H1 (cell line): ENCODE results near the gene GSAP. TPM values are rescaled to one million over a fixed set of nuclear protein-coding genes. Genes with fewer than 3 reads are reported as not detected.

Experiments
- CTCF ChIA-PET: fragments of 300-600 bp; sonication (Branson Sonifier 250); formaldehyde crosslinking; loops from one replicate; lab custom pipeline; 2021; ENCODE audit not compliant: partially characterized antibody; lab: Charles Lee
- POLR2A ChIA-PET: fragments of 300-600 bp; sonication (Branson Sonifier 250); formaldehyde crosslinking; loops from one replicate; lab custom pipeline; 2021; ENCODE audit warnings: inconsistent platforms; ENCODE audit not compliant: partially characterized antibody; lab: Charles Lee
- DNase-seq, 2 experiments: peaks; one replicate each; pipeline versions ENCODE4 v3.0.0 to v3.0.0-alpha.2; 2010 to 2022; ENCODE audit warnings: low spot score in 2 of 2, low read depth in 1 of 2, mixed read lengths in 1 of 2
- FAIRE-seq: peaks from 2 replicates; lab custom pipeline; 2011; peaks lifted over from hg19 to GRCh38; lab: Jason Lieb, UNC
- H2AFZ ChIP-seq: 2 replicates; pipeline ENCODE4 v1.8.1; 2012; ENCODE audit warnings: low read length, inconsistent platforms
- H2AK5ac ChIP-seq: 2 replicates; pipeline ENCODE4 v1.6.1; 2013; ENCODE audit warnings: low read depth, low read length
- H2BK120ac ChIP-seq: replicated peaks from 2 replicates; pipeline ENCODE3; 2013; ENCODE audit warnings: low read depth, low read length, inconsistent platforms
- H2BK12ac ChIP-seq: 2 replicates; pipeline ENCODE4 v1.6.1; 2013; ENCODE audit warnings: low read depth, low read length
- H2BK15ac ChIP-seq: 2 replicates; pipeline ENCODE4 v1.6.1; 2013; ENCODE audit warnings: low read length
- H2BK20ac ChIP-seq: 2 replicates; pipeline ENCODE4 v1.6.1; 2013; ENCODE audit warnings: low read length
- H2BK5ac ChIP-seq: 2 replicates; pipeline ENCODE4 v1.6.1; 2013; ENCODE audit warnings: low read depth, low read length
- H3K14ac ChIP-seq: 2 replicates; pipeline ENCODE4 v1.6.1; 2013; ENCODE audit warnings: inconsistent platforms; ENCODE audit not compliant: insufficient read length
- H3K18ac ChIP-seq: 2 replicates; pipeline ENCODE4 v1.6.1; 2013; ENCODE audit warnings: low read length; ENCODE audit errors: extremely low read depth
- H3K23ac ChIP-seq: 2 replicates; pipeline ENCODE4 v1.6.1; 2013; ENCODE audit warnings: inconsistent platforms; ENCODE audit not compliant: insufficient read length
- H3K23me2 ChIP-seq: 2 replicates; pipeline ENCODE4 v1.6.1; 2013; ENCODE audit warnings: low read depth, low read length
- H3K27ac ChIP-seq: 2 replicates; pipeline ENCODE4 v1.6.1; 2011; ENCODE audit warnings: low read depth, low read length, inconsistent platforms
- H3K27me3 ChIP-seq, 4 experiments: replicated peaks in 1 of 4; 1 replicate in 1 of 4; 2 replicates in 3 of 4; pipeline versions ENCODE4 v1.6.1 to v1.8.1; 2011 to 2013; ENCODE audit warnings: low read length in 3 of 4, mild to moderate bottlenecking in 3 of 4, inconsistent platforms in 2 of 4, mixed read lengths in 2 of 4, moderate library complexity in 1 of 4; ENCODE audit not compliant: control insufficient read depth in 3 of 4, insufficient read depth in 3 of 4; ENCODE audit errors: extremely low read depth in 1 of 4
- H3K36me3 ChIP-seq, 4 experiments: 2 replicates each; pipeline versions ENCODE4 v1.6.1 to v1.8.1; 2011 to 2013; ENCODE audit warnings: mild to moderate bottlenecking in 4 of 4, low read length in 3 of 4, moderate library complexity in 2 of 4, control low read depth in 1 of 4, inconsistent platforms in 1 of 4; ENCODE audit not compliant: insufficient read depth in 4 of 4, control insufficient read depth in 2 of 4
- H3K4ac ChIP-seq: replicated peaks from 2 replicates; pipeline ENCODE3; 2013; ENCODE audit warnings: low read length, low read depth, mixed read lengths, inconsistent platforms; ENCODE audit not compliant: insufficient read length
- H3K4me1 ChIP-seq, 4 experiments: replicated peaks in 1 of 4; 1 replicate in 1 of 4; 2 replicates in 3 of 4; pipeline versions ENCODE4 v1.6.1 to v1.8.1; 2011 to 2013; ENCODE audit warnings: low read length in 3 of 4, inconsistent platforms in 2 of 4, mixed read lengths in 1 of 4; ENCODE audit not compliant: insufficient read depth in 4 of 4, control insufficient read depth in 3 of 4
- H3K4me2 ChIP-seq, 2 experiments: 2 replicates each; pipeline versions ENCODE4 v1.6.1 to v1.8.1; 2011 to 2013; ENCODE audit warnings: low read depth in 2 of 2, low read length in 2 of 2, control low read depth in 1 of 2, inconsistent platforms in 1 of 2, mild to moderate bottlenecking in 1 of 2; ENCODE audit not compliant: insufficient read depth in 1 of 2
- H3K4me3 ChIP-seq, 4 experiments: fragments of 200-600, 300-600 bp in 1 of 4; sonication (generic), shearing (Covaris generic), sonication (Bioruptor Twin) in 1 of 4; 2 replicates each; pipeline versions ENCODE4 v1.5.1 to v1.8.1; 2011 to 2016; ENCODE audit warnings: low read length in 4 of 4, low read depth in 3 of 4, control low read depth in 2 of 4, inconsistent platforms in 2 of 4, mild to moderate bottlenecking in 2 of 4, mixed read lengths in 1 of 4, moderate library complexity in 1 of 4; ENCODE audit not compliant: insufficient read depth in 2 of 4; ENCODE audit errors: extremely low read depth in 1 of 4
- H3K56ac ChIP-seq: replicated peaks from 2 replicates; pipeline ENCODE3; 2013; ENCODE audit warnings: low read depth, mild to moderate bottlenecking, mixed read lengths, low read length, inconsistent platforms; ENCODE audit not compliant: insufficient read length
- H3K79me1 ChIP-seq: 2 replicates; pipeline ENCODE4 v1.6.1; 2013; ENCODE audit warnings: low read depth, low read length, control low read depth
- H3K79me2 ChIP-seq, 2 experiments: 2 replicates each; pipeline versions ENCODE4 v1.6.1 to v1.8.1; 2012 to 2013; ENCODE audit warnings: low read length in 2 of 2, mild to moderate bottlenecking in 2 of 2, inconsistent platforms in 1 of 2; ENCODE audit not compliant: insufficient read depth in 2 of 2, control insufficient read depth in 1 of 2
- H3K9ac ChIP-seq, 4 experiments: replicated peaks in 1 of 4; 1 replicate in 1 of 4; 2 replicates in 3 of 4; pipeline versions ENCODE4 v1.6.1 to v1.8.1; 2011 to 2013; ENCODE audit warnings: low read depth in 3 of 4, low read length in 3 of 4, control low read depth in 2 of 4, mild to moderate bottlenecking in 2 of 4, moderate library complexity in 2 of 4, inconsistent platforms in 1 of 4; ENCODE audit errors: extremely low read depth in 1 of 4
- H3K9me3 ChIP-seq, 2 experiments: 2 replicates each; pipeline versions ENCODE4 v1.6.1 to v1.8.1; 2012 to 2013; ENCODE audit warnings: mild to moderate bottlenecking in 2 of 2, moderate library complexity in 2 of 2, control low read depth in 1 of 2, inconsistent platforms in 1 of 2, low read depth in 1 of 2, low read length in 1 of 2, mixed read lengths in 1 of 2; ENCODE audit not compliant: insufficient read depth in 2 of 2
- H4K20me1 ChIP-seq, 2 experiments: replicated peaks in 1 of 2; 2 replicates each; pipeline versions ENCODE3 to v1.8.1; 2011 to 2013; ENCODE audit warnings: inconsistent platforms in 2 of 2, low read length in 2 of 2, mild to moderate bottlenecking in 1 of 2; ENCODE audit not compliant: insufficient read depth in 2 of 2, control insufficient read depth in 1 of 2
- H4K5ac ChIP-seq: 2 replicates; pipeline ENCODE4 v1.6.1; 2013; ENCODE audit warnings: low read length, low read depth, mixed read lengths, inconsistent platforms; ENCODE audit not compliant: insufficient read length
- H4K8ac ChIP-seq: 2 replicates; pipeline ENCODE4 v1.8.0; 2013; ENCODE audit warnings: mild to moderate bottlenecking, moderate library complexity, low read length, inconsistent platforms; ENCODE audit not compliant: insufficient read depth; ENCODE audit errors: extremely low read depth
- H4K91ac ChIP-seq: replicated peaks from 2 replicates; pipeline ENCODE3; 2013; ENCODE audit warnings: low read length, mixed read lengths, inconsistent platforms; ENCODE audit not compliant: insufficient read length
- ASH2L ChIP-seq: fragments of 200-600, 300-600 bp; sonication (generic); IDR thresholded peaks from one replicate; pipeline ENCODE4 v1.7.1; 2017; ENCODE audit warnings: low read length
- CTCF ChIP-seq, 3 experiments: IDR thresholded peaks; 1 replicate in 2 of 3; 2 replicates in 1 of 3; pipeline versions ENCODE4 v1.5.1 to v1.6.1; 2011; ENCODE audit warnings: low read length in 3 of 3, mild to moderate bottlenecking in 3 of 3, inconsistent platforms in 2 of 3, low read depth in 1 of 3, moderate library complexity in 1 of 3; ENCODE audit not compliant: insufficient read depth in 1 of 3; ENCODE audit errors: control extremely low read depth in 1 of 3
- POLR2A ChIP-seq, 2 experiments: IDR thresholded peaks; 1 replicate in 1 of 2; 2 replicates in 1 of 2; pipeline ENCODE4 v1.6.1; 2011; ENCODE audit warnings: low read depth in 2 of 2, low read length in 2 of 2, mild to moderate bottlenecking in 2 of 2; ENCODE audit errors: control extremely low read depth in 1 of 2
- SP1 ChIP-seq: IDR thresholded peaks from 2 replicates; pipeline ENCODE4 v1.6.1; 2011; ENCODE audit warnings: low read depth, low read length
- ZNF274 ChIP-seq: IDR thresholded peaks from 2 replicates; pipeline ENCODE4 v1.7.0; 2012; ENCODE audit warnings: low read length, borderline replicate concordance; ENCODE audit errors: extremely low read depth
- WGBS, 2 experiments: shearing (Covaris generic) in 1 of 2; methylation state at CpG; one replicate each; pipeline versions ENCODE4 v1.1.6 to v1.1.7; 2013 to 2015; ENCODE audit warnings: low lambda C conversion rate in 2 of 2, mixed read lengths in 2 of 2, inconsistent platforms in 1 of 2, low coverage in 1 of 2, missing lambda C conversion rate in 1 of 2; ENCODE audit not compliant: insufficient replicate concordance in 2 of 2, insufficient coverage in 1 of 2, insufficient read length in 1 of 2; ENCODE audit errors: extremely low coverage in 1 of 2, missing lambda C conversion rate in 1 of 2; 5-methylcytosine and 5-hydroxymethylcytosine counted together
- polyA plus RNA-seq, 7 experiments: library from polyadenylated mRNA; depleted of rRNA in 3 of 7; stranded (reverse) in 5 of 7; unstranded in 2 of 7; fragments of >200 nt in 5 of 7; fragments of 200-250 nt in 2 of 7; gene quantifications; 1 replicate in 5 of 7; 2 replicates in 1 of 7; 4 replicates in 1 of 7; pipeline versions ENCODE4 v1.2.1 to v1.2.3, GENCODE V29; 2011 to 2013; ENCODE audit warnings: missing spikeins in 2 of 7, mixed read lengths in 2 of 7
- total RNA-seq: library from RNA; stranded (reverse); fragmentation: NEBNext Ultra II Directional; extraction: Animal tissue kit (Norgen Biotek cat#: 25700); gene quantifications from 2 replicates; pipeline ENCODE4 v1.2.1, GENCODE V29; 2021

GSAP gene
- total and polyA plus RNA-seq, 2 of the 8 experiments (the other 6 are each of a cell fraction or from before 2014, with no cell fraction given) = 0.93 to 2.1 TPM

- FAIRE-seq (no peak), DNase-seq (no peak)
- no peak overlapping the region for H2AK5ac ChIP-seq
- no peak overlapping the region for H3K14ac ChIP-seq
- POLR2A ChIA-PET = no interaction called here
- no peak overlapping the region for H3K23ac ChIP-seq
- no peak overlapping the region for H2BK12ac ChIP-seq
- no peaks in the 10 kb centered on the region for H3K23me2 ChIP-seq
- H2BK20ac ChIP-seq = no peak overlapping the region
- no peaks in the 10 kb centered on the region for H3K36me3 ChIP-seq
- peaks cover 0 to 8% (median 2%) of the 10 kb centered on the region in 4 experiments; a peak in 5 of 7 replicates for H3K4me1 ChIP-seq
- no peak overlapping the region for H2BK5ac ChIP-seq
- H4K91ac ChIP-seq = no peak overlapping the region
- no peak overlapping the region for H3K4me3 ChIP-seq
- H3K79me2 ChIP-seq = no peaks in the 10 kb centered on the region
- H3K4ac ChIP-seq = no peak overlapping the region
- no peak overlapping the region for H4K8ac ChIP-seq
- no peaks in the 10 kb centered on the region for H4K20me1 ChIP-seq
- 78% methylated on average over 3 of the region's 3 CpGs; no CpG with 5 or more reads in 1 of the 2 experiments for WGBS, 2 experiments
- no peak overlapping the region for H4K5ac ChIP-seq
- no peak overlapping the region for H3K18ac ChIP-seq
- H2AFZ ChIP-seq = no peak overlapping the region
- CTCF ChIA-PET = interaction anchor here (1.3 to 1.7 kb wide), 3 partner anchors 9 to 17 kb away, joined by 4 to 6 read pairs (median 5); no protein-coding TSS in a partner anchor
- no peak overlapping the region for H3K56ac ChIP-seq
- H3K27me3 ChIP-seq = no peaks in the 10 kb centered on the region
- no peak overlapping the region for H3K9ac ChIP-seq
- H3K79me1 ChIP-seq = no peaks in the 10 kb centered on the region
- no peak overlapping the region for H3K27ac ChIP-seq
- TF ChIP-seq POLR2A (IDR thresholded peaks at IDR 0.05; ENCODE audit: control extremely low read depth in 1 of 2, low read depth in 2 of 2, low read length in 2 of 2) (no peak), ZNF274 (no peak), ASH2L (no peak), SP1 (no peak), CTCF (IDR thresholded peaks at IDR 0.05; ENCODE audit: control extremely low read depth in 1 of 3, insufficient read depth in 1 of 3, low read depth in 1 of 3, low read length in 3 of 3) (no peak)
- H3K9me3 ChIP-seq = no peaks in the 10 kb centered on the region
- no peak overlapping the region for H2BK15ac ChIP-seq
- H3K4me2 ChIP-seq = no peak overlapping the region
- no peak overlapping the region for H2BK120ac ChIP-seq
Measured at GRCh38 chr7:77348371-77348813, 67.8 kb downstream of the GSAP start.
